Loucy (cell line): ENCODE data around the gene MRS2.

Experiments
- CTCF ChIP-seq: fragments of 200-600 bp; sonication (generic); conservative IDR thresholded peaks from 2 replicates; pipeline ENCODE4 v1.5.1; 2014; ENCODE audit warnings: mild to moderate bottlenecking, antibody characterized with exemption, low read length
- EZH2phosphoT487 ChIP-seq: fragments of 200-600 bp; IDR thresholded peaks from 2 replicates; pipeline ENCODE4 v1.6.1; 2018; ENCODE audit warnings: antibody characterized with exemption, mild to moderate bottlenecking, moderate library complexity, borderline replicate concordance

DNA sequence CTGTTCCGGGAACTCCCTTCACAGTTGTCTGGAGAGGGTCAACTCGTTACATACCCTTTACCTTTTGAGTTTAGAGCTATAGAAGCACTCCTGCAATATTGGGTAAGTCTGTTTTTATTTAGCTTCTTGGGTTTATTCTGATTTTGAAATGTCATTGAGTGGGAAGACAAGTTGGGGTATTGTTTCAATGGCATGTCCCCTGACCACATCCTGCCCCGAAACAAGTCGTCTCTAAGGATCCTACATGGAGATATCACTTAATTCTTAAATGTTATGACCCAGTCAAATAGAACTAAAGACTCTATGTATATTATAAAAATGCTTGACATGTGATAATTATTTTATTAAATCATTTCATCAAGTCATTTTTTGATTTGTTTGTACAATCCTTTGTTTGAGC lies 9.6 kb downstream of the MRS2 start:
- TF ChIP-seq CTCF = no peak
- TF ChIP-seq EZH2phosphoT487 = no peak
